NCI-H446 treated with DMSO at 0.1 percent for 48 hours (cell line): Measurements from ENCODE around the gene ARHGEF18.
"Not testable (repeated sequence)": the region's sequence is repeated elsewhere in the genome, so short reads cannot be mapped to it uniquely, and the experiment has no call there.

ENCODE experiments used
- DNase-seq: peaks from one replicate; lab custom pipeline; 2025; lab: John Stamatoyannopoulos, UW

The ARHGEF18 gene

GRCh38 chr19:7348587-7349230 is at the start of gene ARHGEF18:
Gene ARHGEF18, plus strand, starts transcription at chr19:7348937. Its CDS starts 13,954 bp downstream, at chr19:7362891.
- DNase-seq, result no peak

DNA sequence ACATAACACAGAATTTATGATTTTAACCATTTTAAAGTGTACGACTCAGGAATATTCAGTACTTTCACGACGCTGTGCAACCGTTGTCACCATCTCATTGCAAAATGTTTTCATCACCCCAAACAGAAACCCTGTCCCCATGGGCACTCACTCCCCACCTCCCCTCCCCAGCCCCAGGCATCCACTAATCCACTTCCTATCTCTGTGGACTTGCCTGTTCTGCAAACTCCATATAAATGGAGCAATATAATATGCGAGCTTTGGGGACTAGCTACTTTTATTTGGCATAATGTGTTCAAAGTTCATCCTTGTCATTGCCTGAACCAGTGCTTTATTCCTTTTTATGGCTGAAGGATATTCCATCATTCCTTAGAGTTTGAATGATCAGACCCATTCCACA is 47.2 kb upstream of the ARHGEF18 start:
- DNase-seq, result no peak

DNA sequence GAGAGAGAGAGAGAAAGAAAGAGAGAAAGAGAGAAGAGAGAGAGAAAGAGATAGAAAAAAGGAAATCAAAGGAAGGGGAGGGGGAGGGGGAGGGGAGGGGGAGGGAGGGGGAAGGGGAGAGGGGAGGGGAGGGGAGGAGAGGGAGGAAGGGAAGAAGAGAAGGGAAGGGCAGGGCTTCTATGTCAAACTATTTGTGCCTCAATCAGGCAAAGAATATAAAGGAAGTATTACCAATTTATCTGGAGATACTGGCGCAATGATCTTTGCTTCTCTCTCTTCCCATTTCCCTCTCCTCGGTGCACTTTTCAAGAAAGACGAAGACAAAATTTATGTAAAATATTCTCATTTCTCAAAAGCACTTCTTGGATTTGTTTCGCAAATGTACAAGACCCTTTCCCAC is 45.3 kb upstream of the ARHGEF18 start:
- no peak for DNase-seq

GRCh38 chr19:7304200-7304599 is 44.5 kb upstream of the ARHGEF18 start:
- DNase-seq, result no peak

- no peak for DNase-seq
These were observed 41.0 kb upstream of the ARHGEF18 start for GRCh38 chr19:7307590-7308218.

GRCh38 chr19:7308327-7308726 is 40.4 kb upstream of the ARHGEF18 start:
- not testable (repeated sequence) for DNase-seq

DNA sequence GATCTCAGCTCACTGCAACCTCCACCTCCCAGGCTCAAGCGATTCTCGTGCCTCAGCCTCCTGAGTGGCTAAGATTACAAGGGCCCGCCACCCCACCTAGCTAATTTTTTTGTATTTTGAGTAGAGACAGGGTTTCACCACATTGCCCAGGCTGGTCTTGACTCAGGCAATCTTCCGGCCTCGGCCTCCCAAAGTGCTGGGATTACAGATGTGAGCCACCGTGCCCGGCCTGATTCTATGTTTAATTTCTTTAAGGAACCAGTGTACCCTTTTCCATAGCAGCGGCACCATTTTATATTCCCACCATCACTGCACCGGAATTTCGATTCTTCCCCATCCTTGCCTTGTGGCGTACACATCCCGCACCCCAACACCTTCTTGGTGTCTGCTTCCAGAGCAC is 36.8 kb upstream of the ARHGEF18 start:
- no peak for DNase-seq

DNA sequence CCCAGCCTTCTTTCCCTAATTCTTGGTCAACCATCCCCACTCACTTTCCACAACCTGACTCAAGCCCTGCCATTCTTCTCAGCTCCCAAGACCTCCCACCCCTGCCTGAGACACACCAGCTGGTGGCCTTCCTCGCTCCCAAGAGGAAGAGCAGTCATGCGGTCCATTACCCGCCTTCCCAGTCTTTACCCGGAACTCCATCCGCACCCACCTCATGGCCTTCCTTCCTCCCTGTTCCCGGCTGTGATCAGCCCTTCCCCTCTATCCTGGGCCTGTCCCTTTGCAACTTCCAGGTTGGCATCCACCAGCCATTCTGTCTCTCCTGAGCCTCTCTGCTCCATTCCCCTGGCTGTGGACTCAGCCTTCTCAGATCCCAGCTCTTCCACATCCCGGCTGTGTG is 35.9 kb upstream of the ARHGEF18 start:
- DNase-seq, result no peak

GRCh38 chr19:7318176-7318575 is 30.6 kb upstream of the ARHGEF18 start:
- DNase-seq, result no peak

GRCh38 chr19:7326105-7326877 is 22.4 kb upstream of the ARHGEF18 start:
- DNase-seq, result no peak

- DNase-seq, result no peak
These were observed 20.9 kb upstream of the ARHGEF18 start for GRCh38 chr19:7327802-7328201.

DNA sequence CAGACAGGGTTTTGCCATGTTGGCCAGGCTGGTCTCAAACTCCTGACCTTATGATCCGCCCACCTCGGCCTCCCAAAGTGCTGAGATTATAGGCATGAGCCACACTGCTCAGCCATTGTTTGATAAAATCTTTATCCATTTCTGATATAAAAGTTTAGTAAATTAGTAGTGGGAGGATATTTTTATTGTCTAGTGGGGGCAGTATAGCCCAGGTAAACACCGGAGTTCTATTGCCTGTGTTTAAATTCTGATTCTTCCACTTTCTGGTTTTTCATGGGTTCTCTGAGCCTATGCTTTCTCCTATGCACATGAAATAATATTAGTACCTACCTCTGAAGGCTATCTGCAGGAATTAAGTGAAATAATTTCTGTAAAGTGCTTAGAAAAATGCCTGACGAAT is 20.1 kb upstream of the ARHGEF18 start:
- no peak for DNase-seq

GRCh38 chr19:7331446-7331845 is 17.3 kb upstream of the ARHGEF18 start:
- no peak for DNase-seq

GRCh38 chr19:7333198-7334118 is 15.3 kb upstream of the ARHGEF18 start:
- DNase-seq, result no peak

- DNase-seq, result no peak
These were observed 12.3 kb upstream of the ARHGEF18 start for GRCh38 chr19:7336321-7336973.

- DNase-seq, result no peak
These were observed 11.2 kb upstream of the ARHGEF18 start for GRCh38 chr19:7337380-7338194.

DNA sequence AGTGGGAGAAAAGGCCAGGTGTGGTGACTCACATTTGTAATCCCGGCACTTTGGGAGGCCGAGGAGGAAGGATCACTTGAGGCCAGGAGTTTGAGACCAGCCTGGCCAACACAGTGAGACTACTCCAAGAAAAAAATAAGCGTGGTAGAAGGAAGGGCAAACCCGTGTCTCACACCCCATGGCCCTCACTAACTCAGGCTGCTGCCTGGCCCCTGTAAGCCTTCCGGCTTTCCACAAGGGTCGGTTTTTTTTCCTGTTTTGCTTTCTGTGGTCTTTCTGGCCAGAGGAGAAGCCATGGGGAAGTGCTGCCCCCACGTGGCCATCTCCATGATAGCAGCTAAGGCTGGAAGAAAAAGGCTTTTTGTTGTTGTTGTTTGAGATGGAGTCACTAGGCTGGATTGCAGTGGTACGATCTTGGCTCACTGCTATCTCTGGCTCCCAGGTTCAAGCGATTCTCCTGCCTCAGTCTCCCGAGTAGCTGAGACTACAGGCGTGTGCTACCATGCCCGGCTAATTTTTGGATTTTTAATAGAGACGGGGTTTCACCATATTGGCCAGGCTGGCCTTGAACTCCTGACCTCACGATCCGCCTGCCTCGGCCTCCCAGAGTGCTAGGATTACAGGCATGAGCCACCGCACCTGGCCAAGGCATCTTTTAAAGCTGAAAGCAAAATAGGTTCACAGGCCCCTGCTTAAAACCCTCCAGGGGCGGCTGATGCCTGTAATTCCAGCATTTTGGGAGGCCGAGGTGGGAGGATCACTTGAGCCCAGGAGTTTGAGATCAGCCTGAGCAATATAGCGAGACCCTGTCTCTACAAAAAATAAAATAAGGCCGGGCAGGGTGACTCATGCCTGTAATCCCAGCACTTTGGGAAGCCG is 7.5 kb upstream of the ARHGEF18 start:
- no peak for DNase-seq

- no peak for DNase-seq
These were observed 6.6 kb upstream of the ARHGEF18 start for GRCh38 chr19:7342143-7342542.

DNA sequence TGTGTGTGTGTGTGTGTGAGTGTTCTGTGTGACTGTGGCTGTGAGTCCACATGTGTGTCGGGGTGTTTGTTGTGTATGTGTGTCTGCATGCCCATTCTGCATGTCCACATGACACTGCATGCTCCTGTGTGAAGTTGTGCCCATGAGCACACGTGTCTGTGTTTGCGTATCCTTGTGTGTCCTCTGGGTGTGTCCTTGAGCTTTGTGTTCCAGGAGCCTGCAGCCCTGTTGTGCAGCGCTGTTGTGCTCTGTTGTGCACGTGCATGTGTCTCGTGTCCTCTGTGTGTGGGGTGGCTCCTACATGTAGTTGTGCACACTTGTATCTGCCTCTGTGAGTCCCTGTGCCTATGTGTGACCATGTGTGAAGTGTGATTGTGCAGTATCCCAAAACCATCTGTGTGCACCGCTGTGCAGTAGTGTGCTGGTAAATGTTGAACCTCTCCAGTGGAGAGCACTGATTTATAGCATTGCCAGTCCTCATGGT is 2.2 kb upstream of the ARHGEF18 start:
- DNase-seq, result no peak

DNA sequence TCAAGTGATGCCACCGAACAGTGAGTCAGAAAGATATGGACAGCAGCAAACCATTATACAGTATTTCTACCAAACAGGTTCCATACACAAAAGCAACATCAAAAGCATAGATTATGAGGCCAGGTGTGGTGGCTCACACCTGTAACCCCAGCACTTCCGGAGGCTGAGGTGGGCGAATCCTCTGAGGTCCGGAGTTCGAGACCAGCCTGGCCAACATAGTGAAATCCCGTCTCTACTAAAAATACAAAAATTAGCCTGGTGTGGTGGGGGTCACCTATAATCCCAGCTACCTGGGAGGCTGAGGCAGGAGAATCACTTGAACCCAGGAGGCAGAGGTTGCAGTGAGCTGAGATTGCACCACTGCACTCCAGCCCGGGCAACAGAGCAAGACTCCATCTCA is 1.7 kb upstream of the ARHGEF18 start:
- DNase-seq, result not testable (repeated sequence)
